Neural progenitor cell (in vitro differentiated cells): ENCODE results near the gene ITGA11. TPM values are rescaled to one million over a fixed set of nuclear protein-coding genes. Genes with fewer than 3 reads are reported as not detected.

Experiments
- DNase-seq: peaks from one replicate; pipeline ENCODE4 v3.0.0-alpha.2; 2016; ENCODE audit warnings: low spot score
- H2AFZ ChIP-seq: fragments of 200-600 bp; sonication (generic); replicated peaks from 2 replicates; pipeline ENCODE4 v1.6.1; 2016; ENCODE audit warnings: antibody characterized with exemption
- H3F3A ChIP-seq: fragments of 200-600 bp; sonication (generic); 2 replicates; pipeline ENCODE4 v1.6.1; 2016; ENCODE audit warnings: antibody characterized with exemption, low read depth
- H3K27ac ChIP-seq: fragments of 200-600 bp; sonication (generic); 2 replicates; pipeline ENCODE4 v1.5.1; 2016; ENCODE audit warnings: mild to moderate bottlenecking
- H3K27me3 ChIP-seq: fragments of 200-600 bp; sonication (generic); 2 replicates; pipeline ENCODE4 v1.6.1; 2016; ENCODE audit warnings: mild to moderate bottlenecking, moderate library complexity
- H3K36me3 ChIP-seq: fragments of 200-600 bp; sonication (generic); 2 replicates; pipeline ENCODE4 v1.5.1; 2016
- H3K4me1 ChIP-seq: fragments of 200-600 bp; sonication (generic); 2 replicates; pipeline ENCODE4 v1.6.1; 2016; ENCODE audit warnings: mixed run types
- H3K4me2 ChIP-seq: fragments of 200-600 bp; sonication (generic); 2 replicates; pipeline ENCODE4 v1.6.1; 2016
- H3K4me3 ChIP-seq: fragments of 200-600 bp; sonication (generic); 2 replicates; pipeline ENCODE4 v1.5.1; 2016
- H3K79me2 ChIP-seq: fragments of 200-600 bp; sonication (generic); 2 replicates; pipeline ENCODE4 v1.6.1; 2016; ENCODE audit warnings: low read depth
- H3K9ac ChIP-seq: fragments of 200-600 bp; sonication (generic); 2 replicates; pipeline ENCODE4 v1.6.1; 2016
- H3K9me3 ChIP-seq: fragments of 200-600 bp; sonication (generic); 2 replicates; pipeline ENCODE4 v1.5.1; 2016; ENCODE audit warnings: low read depth
- H4K20me1 ChIP-seq: fragments of 200-600 bp; sonication (generic); 2 replicates; pipeline ENCODE4 v1.6.1; 2016; ENCODE audit warnings: low read depth
- H3K27ac Mint-ChIP-seq: 3 replicates; pipeline ENCODE4 v1.8.0; 2021; ENCODE audit warnings: mixed read lengths
- H3K27me3 Mint-ChIP-seq: 2 replicates; pipeline ENCODE4 v1.8.0; 2022; ENCODE audit warnings: low read depth, mild to moderate bottlenecking, inconsistent platforms, moderate library complexity, mixed read lengths; ENCODE audit not compliant: insufficient read depth
- H3K36me3 Mint-ChIP-seq: 3 replicates; pipeline ENCODE4 v1.8.0; 2021; ENCODE audit warnings: mixed read lengths
- H3K4me1 Mint-ChIP-seq: 3 replicates; pipeline ENCODE4 v1.8.0; 2021; ENCODE audit warnings: mixed read lengths
- H3K4me3 Mint-ChIP-seq: 3 replicates; pipeline ENCODE4 v1.8.0; 2021; ENCODE audit warnings: mild to moderate bottlenecking, moderate library complexity, mixed read lengths
- H3K9me3 Mint-ChIP-seq: 3 replicates; pipeline ENCODE4 v1.8.0; 2020; ENCODE audit warnings: mixed read lengths
- CTCF ChIP-seq: fragments of 200-600 bp; sonication (generic); IDR thresholded peaks from 2 replicates; pipeline ENCODE4 v1.5.1; 2017; ENCODE audit warnings: antibody characterized with exemption, mild to moderate bottlenecking
- EZH2 ChIP-seq: fragments of 200-600 bp; sonication (generic); IDR thresholded peaks from 2 replicates; pipeline ENCODE4 v1.6.1; 2017; ENCODE audit warnings: antibody characterized with exemption, mild to moderate bottlenecking, moderate library complexity
- EZH2phosphoT487 ChIP-seq: fragments of 200-600 bp; sonication (generic); IDR thresholded peaks from 2 replicates; pipeline ENCODE4 v1.6.1; 2017; ENCODE audit warnings: antibody characterized with exemption
- total RNA-seq: library from RNA; depleted of rRNA; stranded (reverse); fragments of >200 nt; gene quantifications from 2 replicates; pipeline ENCODE4 v1.2.3, GENCODE V29; 2015; ENCODE audit warnings: low replicate concordance

Gene ITGA11
- total RNA-seq, 1 donor from 2014 or later, result not detected

GRCh38 chr15:68302729-68303128 is 129.2 kb downstream of the ITGA11 start:
- Histone ChIP-seq H3K79me2 (no peaks in the 10 kb centered on the region), H4K20me1 (no peaks in the 10 kb centered on the region), H3K27ac (no peak overlapping the region), H3F3A (peaks cover 21% of the 10 kb centered on the region), H3K9me3 (no peaks in the 10 kb centered on the region), H3K27me3 (no peaks in the 10 kb centered on the region), H2AFZ (no peak overlapping the region), H3K4me3 (no peak overlapping the region), H3K4me1 (peaks cover 18% of the 10 kb centered on the region), H3K9ac (no peak overlapping the region), H3K4me2 (no peak overlapping the region), H3K36me3 (no peaks in the 10 kb centered on the region)
- no peak for DNase-seq
- Mint-ChIP-seq H3K9me3 (no peaks in the 10 kb centered on the region), H3K27me3 (peaks cover 4% of the 10 kb centered on the region), H3K4me1 (peaks cover 23% of the 10 kb centered on the region), H3K27ac (no peak overlapping the region), H3K4me3 (no peak overlapping the region), H3K36me3 (peaks cover 1% of the 10 kb centered on the region)
- TF ChIP-seq EZH2phosphoT487 (no peak), EZH2 (no peak), CTCF (no peak)

- Mint-ChIP-seq H3K36me3 (peaks cover 3% of the 10 kb centered on the region), H3K9me3 (no peaks in the 10 kb centered on the region), H3K4me1 (peaks cover 14% of the 10 kb centered on the region), H3K4me3 (no peak overlapping the region), H3K27ac (no peak overlapping the region), H3K27me3 (peaks cover 4% of the 10 kb centered on the region)
- no peaks in the 10 kb centered on the region for H4K20me1 ChIP-seq
- H3F3A ChIP-seq, result peaks cover 12% of the 10 kb centered on the region
- H3K36me3 ChIP-seq, result no peaks in the 10 kb centered on the region
- DNase-seq, result no peak
- H3K79me2 ChIP-seq, result no peaks in the 10 kb centered on the region
- no peak overlapping the region for H2AFZ ChIP-seq
- no peak overlapping the region for H3K4me3 ChIP-seq
- H3K9ac ChIP-seq, result no peak overlapping the region
- H3K27ac ChIP-seq, result no peak overlapping the region
- peaks cover 10% of the 10 kb centered on the region for H3K4me1 ChIP-seq
- TF ChIP-seq EZH2, result no peak
- no peaks in the 10 kb centered on the region for H3K9me3 ChIP-seq
- H3K27me3 ChIP-seq, result no peaks in the 10 kb centered on the region
- H3K4me2 ChIP-seq, result no peak overlapping the region
These were observed 130.7 kb downstream of the ITGA11 start for GRCh38 chr15:68301301-68301700.

- Histone ChIP-seq H3K4me1 (peaks cover 9% of the 10 kb centered on the region), H3K9ac (no peak overlapping the region), H3F3A (peaks cover 16% of the 10 kb centered on the region), H3K27me3 (no peaks in the 10 kb centered on the region), H3K4me2 (no peak overlapping the region), H2AFZ (no peak overlapping the region), H3K9me3 (no peaks in the 10 kb centered on the region), H3K4me3 (no peak overlapping the region), H4K20me1 (no peaks in the 10 kb centered on the region), H3K36me3 (peaks cover 8% of the 10 kb centered on the region), H3K79me2 (no peaks in the 10 kb centered on the region), H3K27ac (no peak overlapping the region)
- no peaks in the 10 kb centered on the region for H3K9me3 Mint-ChIP-seq
- H3K27me3 Mint-ChIP-seq, result peaks cover 4% of the 10 kb centered on the region
- peaks cover 11% of the 10 kb centered on the region for H3K4me1 Mint-ChIP-seq
- H3K36me3 Mint-ChIP-seq, result peaks cover 3% of the 10 kb centered on the region
- H3K27ac Mint-ChIP-seq, result no peak overlapping the region
- TF ChIP-seq EZH2 (no peak), CTCF (no peak), EZH2phosphoT487 (no peak)
- DNase-seq, result no peak
- H3K4me3 Mint-ChIP-seq, result no peak overlapping the region
These were observed 131.6 kb downstream of the ITGA11 start for GRCh38 chr15:68300115-68300940.

GRCh38 chr15:68299436-68299835 is 132.5 kb downstream of the ITGA11 start:
- Histone ChIP-seq H3K36me3 (peaks cover 8% of the 10 kb centered on the region), H3K4me2 (no peak overlapping the region)

More at GRCh38 chr15:68299436-68299835, 132.5 kb downstream of the ITGA11 start:
- Histone ChIP-seq H3K27ac (no peak overlapping the region), H3K79me2 (peaks cover under 1% of the 10 kb centered on the region), H3F3A (peaks cover 10% of the 10 kb centered on the region), H3K4me1 (peaks cover 1% of the 10 kb centered on the region), H3K4me3 (no peak overlapping the region), H3K9me3 (no peaks in the 10 kb centered on the region), H4K20me1 (no peaks in the 10 kb centered on the region), H3K9ac (no peak overlapping the region), H2AFZ (no peak overlapping the region), H3K27me3 (no peaks in the 10 kb centered on the region)
- DNase-seq, result no peak
- H3K27me3 Mint-ChIP-seq, result peaks cover 2% of the 10 kb centered on the region
- H3K4me3 Mint-ChIP-seq, result no peak overlapping the region
- no peaks in the 10 kb centered on the region for H3K9me3 Mint-ChIP-seq
- peaks cover 3% of the 10 kb centered on the region for H3K36me3 Mint-ChIP-seq
- TF ChIP-seq EZH2phosphoT487 (no peak), CTCF (no peak), EZH2 (no peak)
- no peak overlapping the region for H3K27ac Mint-ChIP-seq
- peaks cover 8% of the 10 kb centered on the region for H3K4me1 Mint-ChIP-seq
